ENCODE data around the gene NDST3.

DNA sequence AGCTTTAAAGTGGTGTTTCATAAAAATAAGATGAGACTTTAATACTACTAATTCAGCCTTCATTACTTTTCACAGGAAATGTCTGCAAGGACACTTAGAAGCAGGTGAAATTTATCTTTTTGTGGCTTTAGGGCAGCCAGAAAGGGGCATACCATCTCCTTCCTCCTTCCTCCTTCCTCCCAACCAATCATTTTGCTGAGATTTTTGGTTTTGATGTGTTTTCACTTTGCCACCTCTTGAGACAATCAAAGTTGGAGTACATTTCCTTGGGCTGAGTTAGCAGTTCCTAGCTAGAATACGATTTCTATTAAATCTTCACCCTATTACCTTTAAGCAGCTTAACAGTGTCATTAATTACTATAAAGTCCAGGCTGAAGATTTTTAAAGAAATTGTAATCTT lies 5.1 kb upstream of the NDST3 start:
- TF ChIP-seq, protein P1, sequence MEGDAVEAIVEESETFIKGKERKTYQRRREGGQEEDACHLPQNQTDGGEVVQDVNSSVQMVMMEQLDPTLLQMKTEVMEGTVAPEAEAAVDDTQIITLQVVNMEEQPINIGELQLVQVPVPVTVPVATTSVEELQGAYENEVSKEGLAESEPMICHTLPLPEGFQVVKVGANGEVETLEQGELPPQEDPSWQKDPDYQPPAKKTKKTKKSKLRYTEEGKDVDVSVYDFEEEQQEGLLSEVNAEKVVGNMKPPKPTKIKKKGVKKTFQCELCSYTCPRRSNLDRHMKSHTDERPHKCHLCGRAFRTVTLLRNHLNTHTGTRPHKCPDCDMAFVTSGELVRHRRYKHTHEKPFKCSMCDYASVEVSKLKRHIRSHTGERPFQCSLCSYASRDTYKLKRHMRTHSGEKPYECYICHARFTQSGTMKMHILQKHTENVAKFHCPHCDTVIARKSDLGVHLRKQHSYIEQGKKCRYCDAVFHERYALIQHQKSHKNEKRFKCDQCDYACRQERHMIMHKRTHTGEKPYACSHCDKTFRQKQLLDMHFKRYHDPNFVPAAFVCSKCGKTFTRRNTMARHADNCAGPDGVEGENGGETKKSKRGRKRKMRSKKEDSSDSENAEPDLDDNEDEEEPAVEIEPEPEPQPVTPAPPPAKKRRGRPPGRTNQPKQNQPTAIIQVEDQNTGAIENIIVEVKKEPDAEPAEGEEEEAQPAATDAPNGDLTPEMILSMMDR (IDR thresholded peaks at IDR 0.05): no peak
- TF ChIP-seq POLR2AphosphoS5 (IDR thresholded peaks at IDR 0.05) (no peak), EP300 (IDR thresholded peaks at IDR 0.05) (no peak), POLR2A (IDR thresholded peaks at IDR 0.05) (no peak)
